Progenitor cell of endocrine pancreas (in vitro differentiated cells): Measurements from ENCODE around the gene SLC25A21. TPM values are rescaled to one million over a fixed set of nuclear protein-coding genes. Genes with fewer than 3 reads are reported as not detected.
A peak's percentile ranks its signal among the peaks of the same experiment; 100 is the strongest.

Source experiments
- DNase-seq: peaks from one replicate; pipeline ENCODE4 v3.0.0; 2021; ENCODE audit warnings: low spot score; ENCODE audit not compliant: unreplicated experiment
- H3K27ac Mint-ChIP-seq: 2 replicates; pipeline ENCODE4 v1.8.0; 2021; ENCODE audit warnings: mild to moderate bottlenecking, moderate library complexity, mixed read lengths
- H3K27me3 Mint-ChIP-seq: 2 replicates; pipeline ENCODE4 v1.8.0; 2021; ENCODE audit warnings: mixed read lengths
- H3K36me3 Mint-ChIP-seq: 2 replicates; pipeline ENCODE4 v1.8.0; 2022; ENCODE audit warnings: mixed read lengths; ENCODE audit not compliant: insufficient read depth
- H3K4me1 Mint-ChIP-seq: 2 replicates; pipeline ENCODE4 v1.8.0; 2021; ENCODE audit warnings: low read depth, mixed read lengths
- H3K4me3 Mint-ChIP-seq: 2 replicates; pipeline ENCODE4 v1.8.0; 2021; ENCODE audit warnings: low read depth, mild to moderate bottlenecking, moderate library complexity, mixed read lengths
- H3K9me3 Mint-ChIP-seq: 2 replicates; pipeline ENCODE4 v1.8.0; 2021; ENCODE audit warnings: low read depth, mixed read lengths
- CTCF ChIP-seq: fragments of 200-600 bp; sonication (generic); IDR thresholded peaks from one replicate; pipeline ENCODE4 v1.5.0; 2021; ENCODE audit warnings: antibody characterized with exemption, mild to moderate bottlenecking; ENCODE audit not compliant: unreplicated experiment
- total RNA-seq: library from RNA; stranded (reverse); gene quantifications from 2 replicates; pipeline ENCODE4 v1.2.1, GENCODE V29; 2021

Gene SLC25A21
- total RNA-seq, 1 donor from 2014 or later, result 2.5 TPM

GRCh38 chr14:36675581-36675980, 496.8 kb downstream of the SLC25A21 start:
- Mint-ChIP-seq H3K9me3 (no peaks in the 10 kb centered on the region), H3K4me1 (peaks cover 9% of the 10 kb centered on the region), H3K27ac (no peak overlapping the region), H3K4me3 (no peak overlapping the region), H3K36me3 (no peaks in the 10 kb centered on the region), H3K27me3 (peaks cover 67% of the 10 kb centered on the region)
- no peak for DNase-seq
- TF ChIP-seq CTCF, result no peak

GRCh38 chr14:36674659-36675058, 497.7 kb downstream of the SLC25A21 start:
- no peak overlapping the region for H3K27ac Mint-ChIP-seq
- peaks cover 9% of the 10 kb centered on the region for H3K4me1 Mint-ChIP-seq
- TF ChIP-seq CTCF, result no peak
- DNase-seq, result no peak
- H3K9me3 Mint-ChIP-seq, result no peaks in the 10 kb centered on the region
- H3K4me3 Mint-ChIP-seq, result no peak overlapping the region
- H3K27me3 Mint-ChIP-seq, result peaks cover 73% of the 10 kb centered on the region
- no peaks in the 10 kb centered on the region for H3K36me3 Mint-ChIP-seq

GRCh38 chr14:36672095-36672494, 500.3 kb downstream of the SLC25A21 start:
- no peak for DNase-seq
- H3K27me3 Mint-ChIP-seq, result peaks cover 78% of the 10 kb centered on the region
- peaks cover 7% of the 10 kb centered on the region for H3K4me1 Mint-ChIP-seq
- no peak overlapping the region for H3K27ac Mint-ChIP-seq
- TF ChIP-seq CTCF, result no peak
- H3K9me3 Mint-ChIP-seq, result no peaks in the 10 kb centered on the region
- H3K4me3 Mint-ChIP-seq, result no peak overlapping the region
- no peaks in the 10 kb centered on the region for H3K36me3 Mint-ChIP-seq

- H3K4me3 Mint-ChIP-seq, result no peak overlapping the region
- no peak overlapping the region for H3K27ac Mint-ChIP-seq
- H3K9me3 Mint-ChIP-seq, result no peaks in the 10 kb centered on the region
- H3K4me1 Mint-ChIP-seq, result peaks cover 4% of the 10 kb centered on the region
- H3K36me3 Mint-ChIP-seq, result no peaks in the 10 kb centered on the region
- no peak for DNase-seq
- H3K27me3 Mint-ChIP-seq, result peaks cover 77% of the 10 kb centered on the region
- TF ChIP-seq CTCF, result no peak
These were observed 501.3 kb downstream of the SLC25A21 start for GRCh38 chr14:36671149-36671548.

- H3K27me3 Mint-ChIP-seq, result peaks cover 84% of the 10 kb centered on the region
- no peak for TF ChIP-seq CTCF
- no peak for DNase-seq
- H3K4me1 Mint-ChIP-seq, result peaks cover 12% of the 10 kb centered on the region
- no peak overlapping the region for H3K27ac Mint-ChIP-seq
- H3K9me3 Mint-ChIP-seq, result no peaks in the 10 kb centered on the region
- H3K36me3 Mint-ChIP-seq, result no peaks in the 10 kb centered on the region
- H3K4me3 Mint-ChIP-seq, result peak overlapping the region; percentile 9
These were observed 504.7 kb downstream of the SLC25A21 start for GRCh38 chr14:36667679-36668078.
